K562 (cell line): Measurements from ENCODE around the gene BCCIP. TPM values are rescaled to one million over a fixed set of nuclear protein-coding genes. Genes with fewer than 3 reads are reported as not detected.

Experiments used
- ATAC-seq: fragments of 200-7000 bp; cut with Tn5 transposase; 3 replicates; pipeline ENCODE4 v1.9.1; 2020; ENCODE audit warnings: moderate library complexity
- BruUV-seq: library from RNA; stranded (reverse); fragments of 400-500 nt; replicated peaks from 2 replicates; lab custom pipeline; 2021; lab: Mats Ljungman, UMichigan
- CTCF ChIA-PET: fragments of 300-600 bp; formaldehyde crosslinking; extraction: SDS; loops from one replicate; lab custom pipeline; 2021; ENCODE audit warnings: low intra/inter-chr PET ratio; lab: Yijun Ruan, JAX
- POLR2A ChIA-PET: fragments of 300-600, 350-650 bp; sonication (Branson Sonifier 250); formaldehyde crosslinking; extraction: SDS; loops from one replicate; lab custom pipeline; 2021; ENCODE audit warnings: antibody characterized with exemption, inconsistent platforms; lab: Yijun Ruan, JAX
- DNase-seq, 4 experiments: peaks; one replicate each; pipeline versions ENCODE4 v3.0.0 to v3.0.0-alpha.2; 2011 to 2018; ENCODE audit warnings: low spot score in 3 of 4, mixed read lengths in 3 of 4; ENCODE audit errors: extremely low read depth in 1 of 4
- FAIRE-seq: peaks from 2 replicates; lab custom pipeline; 2011; peaks lifted over from hg19 to GRCh38; lab: Jason Lieb, UNC
- H2AFZ ChIP-seq: 2 replicates; pipeline ENCODE4 v1.6.0; 2011; ENCODE audit warnings: low read depth, low read length, control low read depth, inconsistent platforms
- H3K27ac ChIP-seq: fragments of 200-600 bp; 3 replicates; pipeline ENCODE4 v1.8.0; 2011; ENCODE audit warnings: low read depth, mild to moderate bottlenecking, control low read depth, inconsistent platforms, low read length, moderate library complexity, mixed read lengths; ENCODE audit errors: extremely low read depth
- H3K27me3 ChIP-seq, 2 experiments: fragments of 300-600 bp in 1 of 2; 2 replicates in 1 of 2; 3 replicates in 1 of 2; pipeline versions ENCODE4 v1.6.0 to v1.8.0; 2011; ENCODE audit warnings: inconsistent platforms in 2 of 2, low read length in 2 of 2, mild to moderate bottlenecking in 1 of 2, mixed read lengths in 1 of 2, moderate library complexity in 1 of 2; ENCODE audit not compliant: control insufficient read depth in 2 of 2, insufficient read depth in 2 of 2
- H3K36me3 ChIP-seq: fragments of 300-600 bp; 3 replicates; pipeline ENCODE4 v1.8.0; 2011; ENCODE audit warnings: mild to moderate bottlenecking, low read length, inconsistent platforms; ENCODE audit not compliant: control insufficient read depth, insufficient read depth
- H3K4me1 ChIP-seq, 2 experiments: fragments of 200-600 bp in 1 of 2; replicated peaks in 1 of 2; 2 replicates in 1 of 2; 3 replicates in 1 of 2; pipeline versions ENCODE4 v1.5.1 to v1.8.0; 2011; ENCODE audit warnings: inconsistent platforms in 2 of 2, low read length in 2 of 2, mild to moderate bottlenecking in 1 of 2, mixed read lengths in 1 of 2, moderate library complexity in 1 of 2; ENCODE audit not compliant: control insufficient read depth in 2 of 2, insufficient read depth in 2 of 2
- H3K4me2 ChIP-seq: 2 replicates; pipeline ENCODE4 v1.6.1; 2011; ENCODE audit warnings: low read length, control low read depth, inconsistent platforms, mixed read lengths; ENCODE audit not compliant: insufficient read depth
- H3K4me3 ChIP-seq: fragments of 200-600 bp; sonication (generic), shearing (Covaris generic); 2 replicates; pipeline ENCODE4 v1.5.1; 2016; ENCODE audit warnings: control low read depth, inconsistent platforms
- H3K79me2 ChIP-seq: fragments of 200-600 bp; 3 replicates; pipeline ENCODE4 v1.8.0; 2011; ENCODE audit warnings: low read length, inconsistent platforms; ENCODE audit not compliant: control insufficient read depth, insufficient read depth
- H3K9ac ChIP-seq, 2 experiments: 2 replicates each; pipeline versions ENCODE4 v1.6.0 to v1.6.1; 2011; ENCODE audit warnings: low read depth in 2 of 2, low read length in 2 of 2, control low read depth in 1 of 2, inconsistent platforms in 1 of 2, mild to moderate bottlenecking in 1 of 2, mixed read lengths in 1 of 2; ENCODE audit not compliant: insufficient read depth in 1 of 2
- H3K9me1 ChIP-seq: one replicate; pipeline ENCODE4 v1.6.0; 2011; ENCODE audit warnings: inconsistent platforms, mild to moderate bottlenecking, low read length, moderate library complexity; ENCODE audit not compliant: control insufficient read depth, insufficient read depth
- H3K9me3 ChIP-seq: replicated peaks from 2 replicates; pipeline ENCODE4 v1.5.1; 2011; ENCODE audit warnings: low read depth, low read length, inconsistent platforms; ENCODE audit not compliant: control insufficient read depth, insufficient read depth
- H4K20me1 ChIP-seq: replicated peaks from 2 replicates; pipeline ENCODE4 v1.6.1; 2011; ENCODE audit warnings: low read length, inconsistent platforms, mixed read lengths; ENCODE audit not compliant: control insufficient read depth, insufficient read depth
- C11orf30 ChIP-seq: fragments of 450-650 bp; IDR thresholded peaks from 2 replicates; pipeline ENCODE4 v1.6.1; 2016; ENCODE audit warnings: low read depth, mild to moderate bottlenecking
- MAFG ChIP-seq: fragments of 450-650 bp; conservative IDR thresholded peaks from 2 replicates; pipeline ENCODE4 v1.6.1; 2016; ENCODE audit warnings: missing genetic modification characterization, missing compliant biosample characterization
- ZFP1 ChIP-seq: fragments of 450-650 bp; formaldehyde crosslinking; IDR thresholded peaks from 2 replicates; pipeline ENCODE4 v1.4.0; 2020; ENCODE audit warnings: mild to moderate bottlenecking, mixed read lengths
- ZNF316 ChIP-seq: fragments of 450-650 bp; IDR thresholded peaks from 2 replicates; pipeline ENCODE4 v1.6.1; 2016
- WGBS: fragments of 100-300 bp; shearing (Covaris generic); methylation state at CpG from one replicate; pipeline ENCODE4 v1.1.6; 2016; ENCODE audit warnings: low coverage, mixed read lengths; ENCODE audit not compliant: insufficient coverage; ENCODE audit errors: missing lambda C conversion rate; 5-methylcytosine and 5-hydroxymethylcytosine counted together
- in situ Hi-C: fragments of 300-500 bp; cut with MboI; formaldehyde crosslinking; loops from 4 replicates; pipeline ENCODE4 v1.15.0; 2018; ENCODE audit warnings: inconsistent platforms, mixed read lengths
- intact Hi-C: fragments of 100-400 bp; cut with micrococcal nuclease; formaldehyde crosslinking; loops from 2 replicates; pipeline ENCODE4 v1.14.2; 2022
- polyA plus RNA-seq, 8 experiments: library from polyadenylated mRNA; depleted of rRNA in 4 of 8; stranded (reverse) in 5 of 8; unstranded in 3 of 8; fragments of >200 nt; fragmentation: Nextera tagmentation in 2 of 8; fragmentation: Illumina TruSeq in 1 of 8; extraction: Ambion mirVana in 2 of 8; extraction: Trizol in 1 of 8; gene quantifications; 2 replicates each; pipeline versions ENCODE4 v1.2.1 to v1.2.3, GENCODE V29; 2011 to 2014; ENCODE audit warnings: inconsistent platforms in 1 of 8, missing spikeins in 1 of 8
- total RNA-seq, 7 experiments: library from RNA; depleted of rRNA in 6 of 7; stranded (reverse); fragments of >200 nt in 6 of 7; fragmentation: Illumina TruSeq in 2 of 7; extraction: Trizol in 2 of 7; gene quantifications; 2 replicates each; pipeline versions ENCODE4 v1.2.1 to v1.2.3, GENCODE V29; 2011 to 2021; ENCODE audit warnings: low replicate concordance in 1 of 7
- TF ChIP-seq, protein P1 (sequence below): sonication (generic); formaldehyde crosslinking; IDR thresholded peaks from 2 replicates; pipeline ENCODE4 v1.8.1; 2023; ENCODE audit warnings: missing genetic modification reagents, mild to moderate bottlenecking, borderline replicate concordance
- TF ChIP-seq, protein P2 (sequence below): conservative IDR thresholded peaks from 2 replicates; pipeline ENCODE4 v1.6.1; 2011; ENCODE audit warnings: low read depth, mild to moderate bottlenecking, low read length; ENCODE audit not compliant: control insufficient read depth

BCCIP gene
- total and polyA plus RNA-seq, 9 of the 15 experiments (the other 6 are each of a cell fraction or from before 2014, with no cell fraction given), result 95.1 to 204 (median 163) TPM

- TF ChIP-seq, protein P1, sequence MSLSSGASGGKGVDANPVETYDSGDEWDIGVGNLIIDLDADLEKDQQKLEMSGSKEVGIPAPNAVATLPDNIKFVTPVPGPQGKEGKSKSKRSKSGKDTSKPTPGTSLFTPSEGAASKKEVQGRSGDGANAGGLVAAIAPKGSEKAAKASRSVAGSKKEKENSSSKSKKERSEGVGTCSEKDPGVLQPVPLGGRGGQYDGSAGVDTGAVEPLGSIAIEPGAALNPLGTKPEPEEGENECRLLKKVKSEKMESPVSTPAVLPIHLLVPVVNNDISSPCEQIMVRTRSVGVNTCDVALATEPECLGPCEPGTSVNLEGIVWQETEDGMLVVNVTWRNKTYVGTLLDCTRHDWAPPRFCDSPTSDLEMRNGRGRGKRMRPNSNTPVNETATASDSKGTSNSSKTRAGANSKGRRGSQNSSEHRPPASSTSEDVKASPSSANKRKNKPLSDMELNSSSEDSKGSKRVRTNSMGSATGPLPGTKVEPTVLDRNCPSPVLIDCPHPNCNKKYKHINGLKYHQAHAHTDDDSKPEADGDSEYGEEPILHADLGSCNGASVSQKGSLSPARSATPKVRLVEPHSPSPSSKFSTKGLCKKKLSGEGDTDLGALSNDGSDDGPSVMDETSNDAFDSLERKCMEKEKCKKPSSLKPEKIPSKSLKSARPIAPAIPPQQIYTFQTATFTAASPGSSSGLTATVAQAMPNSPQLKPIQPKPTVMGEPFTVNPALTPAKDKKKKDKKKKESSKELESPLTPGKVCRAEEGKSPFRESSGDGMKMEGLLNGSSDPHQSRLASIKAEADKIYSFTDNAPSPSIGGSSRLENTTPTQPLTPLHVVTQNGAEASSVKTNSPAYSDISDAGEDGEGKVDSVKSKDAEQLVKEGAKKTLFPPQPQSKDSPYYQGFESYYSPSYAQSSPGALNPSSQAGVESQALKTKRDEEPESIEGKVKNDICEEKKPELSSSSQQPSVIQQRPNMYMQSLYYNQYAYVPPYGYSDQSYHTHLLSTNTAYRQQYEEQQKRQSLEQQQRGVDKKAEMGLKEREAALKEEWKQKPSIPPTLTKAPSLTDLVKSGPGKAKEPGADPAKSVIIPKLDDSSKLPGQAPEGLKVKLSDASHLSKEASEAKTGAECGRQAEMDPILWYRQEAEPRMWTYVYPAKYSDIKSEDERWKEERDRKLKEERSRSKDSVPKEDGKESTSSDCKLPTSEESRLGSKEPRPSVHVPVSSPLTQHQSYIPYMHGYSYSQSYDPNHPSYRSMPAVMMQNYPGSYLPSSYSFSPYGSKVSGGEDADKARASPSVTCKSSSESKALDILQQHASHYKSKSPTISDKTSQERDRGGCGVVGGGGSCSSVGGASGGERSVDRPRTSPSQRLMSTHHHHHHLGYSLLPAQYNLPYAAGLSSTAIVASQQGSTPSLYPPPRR (CRISPR knock-in tag), result no peak
These were observed 35.9 kb downstream of the BCCIP start (continued) for GRCh38 chr10:125859128-125859817.

- H3K27me3 ChIP-seq, result no peaks in the 10 kb centered on the region
- TF ChIP-seq, protein P2, sequence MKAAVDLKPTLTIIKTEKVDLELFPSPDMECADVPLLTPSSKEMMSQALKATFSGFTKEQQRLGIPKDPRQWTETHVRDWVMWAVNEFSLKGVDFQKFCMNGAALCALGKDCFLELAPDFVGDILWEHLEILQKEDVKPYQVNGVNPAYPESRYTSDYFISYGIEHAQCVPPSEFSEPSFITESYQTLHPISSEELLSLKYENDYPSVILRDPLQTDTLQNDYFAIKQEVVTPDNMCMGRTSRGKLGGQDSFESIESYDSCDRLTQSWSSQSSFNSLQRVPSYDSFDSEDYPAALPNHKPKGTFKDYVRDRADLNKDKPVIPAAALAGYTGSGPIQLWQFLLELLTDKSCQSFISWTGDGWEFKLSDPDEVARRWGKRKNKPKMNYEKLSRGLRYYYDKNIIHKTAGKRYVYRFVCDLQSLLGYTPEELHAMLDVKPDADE, result no peak
- TF ChIP-seq ZFP1 (CRISPR knock-in tag) (no peak), ZNF316 (peak; percentile 69), C11orf30 (peak; percentile 28; the same call in 1 of the 2 replicates), MAFG (tag) (peak; percentile 29; the same call in 1 of the 2 replicates)
- TF ChIP-seq, all 486 proteins: peak for 3
- Histone ChIP-seq H3K4me2 (no peak overlapping the region), H3K4me1 (no peaks in the 10 kb centered on the region), H3K79me2 (no peaks in the 10 kb centered on the region), H3K9ac (no peak overlapping the region), H3K9me1 (peaks cover 2% of the 10 kb centered on the region), H3K4me3 (no peak overlapping the region), H2AFZ (no peak overlapping the region), H3K27ac (no peak overlapping the region), H3K36me3 (peaks cover 14% of the 10 kb centered on the region; the same call in 1 of the 3 replicates), H4K20me1 (no peaks in the 10 kb centered on the region), H3K9me3 (no peaks in the 10 kb centered on the region)
- ChIA-PET POLR2A (no interaction called here), CTCF (no interaction called here)
- BruUV-seq, result no TSS peak
- in situ Hi-C loops, result loop anchor here (10.0 kb wide), 1 partner anchor 110 kb away; no protein-coding TSS in a partner anchor
- ATAC-seq (no peak), DNase-seq (no peak), FAIRE-seq (no peak)
- 43% methylated on average over 3 of the region's 3 CpGs for WGBS
- intact Hi-C loops, result loop anchor here (5.0 to 10.0 kb wide), 2 partner anchors 117 to 520 kb away; partner anchors contain the start of gene ADAM12
These were observed 41.8 kb downstream of the BCCIP start for GRCh38 chr10:125865120-125865519.
